Large intestine (tissue), 3 donors: ENCODE data around the gene CAMK1G. TPM values are rescaled to one million over a fixed set of nuclear protein-coding genes. Genes with fewer than 3 reads are reported as not detected.

Experiments used
- DNase-seq, 2 donors: peaks; one replicate each; pipeline versions ENCODE4 v3.0.0 to v3.0.0-alpha.2; 2013
- H3K27ac ChIP-seq: one replicate; pipeline ENCODE4 v1.5.1; 2013; ENCODE audit warnings: low read length
- H3K27me3 ChIP-seq: 2 replicates; pipeline ENCODE4 v1.6.1; 2013; ENCODE audit warnings: low read length; ENCODE audit not compliant: control insufficient read depth, insufficient read depth
- H3K36me3 ChIP-seq: 2 replicates; pipeline ENCODE4 v1.6.1; 2013; ENCODE audit warnings: low read length; ENCODE audit not compliant: control insufficient read depth, insufficient read depth
- H3K4me1 ChIP-seq: one replicate; pipeline ENCODE4 v1.6.1; 2013; ENCODE audit warnings: low read length; ENCODE audit not compliant: control insufficient read depth, insufficient read depth
- H3K4me3 ChIP-seq: one replicate; pipeline ENCODE4 v1.5.1; 2013; ENCODE audit warnings: low read length
- H3K9me3 ChIP-seq: one replicate; pipeline ENCODE4 v1.6.1; 2013; ENCODE audit warnings: mild to moderate bottlenecking, low read depth, low read length, moderate library complexity; ENCODE audit not compliant: control insufficient read depth
- WGBS: methylation state at CpG from one replicate; pipeline ENCODE4 v1.1.5; 2013; ENCODE audit warnings: low lambda C conversion rate; ENCODE audit not compliant: insufficient coverage; 5-methylcytosine and 5-hydroxymethylcytosine counted together
- polyA plus RNA-seq: library from polyadenylated mRNA; unstranded; fragments of 120-200 nt; gene quantifications from one replicate; pipeline ENCODE4 v1.2.1, GENCODE V29; 2013

The CAMK1G gene
- polyA plus RNA-seq, 1 donor = 0.63 TPM

DNA sequence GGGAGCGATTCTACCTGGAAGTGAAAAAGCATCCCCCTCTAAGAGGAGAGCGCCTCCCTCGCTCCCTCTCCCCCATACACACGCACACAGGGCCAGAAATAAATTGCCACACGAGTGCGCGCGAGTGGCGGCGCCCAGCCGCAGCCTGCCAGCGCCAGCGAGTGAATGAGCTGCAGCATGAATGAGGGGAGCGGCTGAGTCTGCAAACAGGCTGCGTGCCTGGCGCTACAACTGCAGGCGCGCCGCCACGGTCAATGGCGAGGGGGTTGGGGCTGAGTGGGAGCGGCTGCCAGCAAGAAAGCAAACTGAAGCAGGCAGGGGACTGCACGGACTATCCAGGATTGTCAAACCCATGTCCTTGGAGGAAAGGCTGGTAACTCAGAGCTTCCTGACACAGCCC is 2.2 kb downstream of the CAMK1G start:
- Histone ChIP-seq H3K9me3 (no peaks in the 10 kb centered on the region), H3K27me3 (peaks cover 48% of the 10 kb centered on the region), H3K4me3 (no peak overlapping the region), H3K36me3 (no peaks in the 10 kb centered on the region), H3K4me1 (peaks cover 8% of the 10 kb centered on the region), H3K27ac (no peak overlapping the region)
- WGBS = no CpG with 5 or more reads among the region's 23 CpGs
- DNase-seq = peak; percentile 47 to 68

DNA sequence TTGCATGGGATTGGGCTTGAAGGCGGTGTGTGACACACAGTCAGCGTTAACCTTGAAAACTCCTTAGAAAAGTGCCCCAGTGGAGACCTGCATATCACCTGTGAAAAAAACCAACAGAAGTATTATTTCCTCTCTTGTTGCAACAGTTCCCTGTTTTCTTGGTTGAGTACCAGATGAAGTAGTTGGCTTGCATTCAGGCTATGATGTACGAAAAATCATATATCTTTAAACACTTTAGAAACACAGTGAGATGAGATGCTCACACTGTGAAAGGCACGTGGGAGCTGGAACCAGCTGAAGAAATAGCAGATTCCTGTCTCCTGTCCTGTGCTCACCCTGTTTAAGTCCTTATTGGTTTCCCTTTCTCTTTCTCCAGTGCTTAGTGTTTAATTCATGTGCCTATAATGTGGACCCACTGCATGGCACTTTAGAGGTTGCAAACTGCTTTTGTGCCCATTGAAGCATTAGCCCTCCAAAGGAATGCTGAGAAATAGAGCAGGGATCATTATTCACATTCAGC is 2.8 kb downstream of the CAMK1G start:
- H3K9me3 ChIP-seq = no peaks in the 10 kb centered on the region
- H3K4me1 ChIP-seq = peaks cover 8% of the 10 kb centered on the region
- no peak overlapping the region for H3K4me3 ChIP-seq
- no peak for DNase-seq
- no CpG with 5 or more reads among the region's 4 CpGs for WGBS
- no peaks in the 10 kb centered on the region for H3K36me3 ChIP-seq
- H3K27me3 ChIP-seq = peaks cover 48% of the 10 kb centered on the region
- H3K27ac ChIP-seq = no peak overlapping the region

DNA sequence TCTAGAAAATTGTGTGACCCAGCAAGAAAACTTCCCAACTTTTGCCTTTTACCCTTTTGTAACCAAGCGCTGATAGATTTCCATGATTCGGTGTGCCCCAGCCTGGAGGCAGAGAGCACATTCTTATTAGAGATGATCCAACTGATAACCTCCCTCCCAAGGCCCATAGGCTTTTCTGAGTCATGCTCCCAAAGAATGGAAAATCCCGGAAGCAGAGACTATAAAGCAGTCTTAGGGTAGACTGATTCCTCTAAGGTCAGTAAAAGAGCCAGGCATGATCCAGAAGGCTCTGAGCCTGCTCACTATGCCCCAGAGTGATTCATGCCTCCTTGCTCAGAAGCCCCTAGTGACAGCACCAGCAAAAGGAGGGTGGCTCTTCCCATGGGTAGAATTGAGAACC is 4.3 kb downstream of the CAMK1G start:
- H3K4me1 ChIP-seq = peaks cover 8% of the 10 kb centered on the region
- no peak overlapping the region for H3K27ac ChIP-seq
- H3K27me3 ChIP-seq = peaks cover 36% of the 10 kb centered on the region
- DNase-seq = no peak
- no CpG with 5 or more reads among the region's 3 CpGs for WGBS
- no peaks in the 10 kb centered on the region for H3K36me3 ChIP-seq
- H3K9me3 ChIP-seq = no peaks in the 10 kb centered on the region
- no peak overlapping the region for H3K4me3 ChIP-seq

DNA sequence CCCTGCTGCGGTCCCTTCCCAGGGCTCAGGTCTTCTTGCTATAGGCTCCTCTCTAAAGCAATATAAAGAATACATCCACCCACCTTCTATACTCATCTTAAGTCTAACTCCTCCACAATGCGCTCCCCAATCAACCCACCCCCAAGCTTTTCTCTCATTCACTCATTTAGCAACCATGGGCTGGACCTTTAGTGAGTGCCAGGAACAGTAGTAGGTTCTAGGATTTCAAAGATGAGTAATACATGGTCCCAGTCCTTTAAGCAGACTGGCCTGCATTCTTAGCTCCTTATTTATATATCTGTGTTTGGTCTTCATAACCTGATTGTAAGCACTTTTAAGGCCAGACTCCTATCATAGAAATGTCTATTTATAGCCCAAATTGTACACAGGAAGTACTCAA is 5.9 kb downstream of the CAMK1G start:
- Histone ChIP-seq H3K4me3 (no peak overlapping the region), H3K36me3 (no peaks in the 10 kb centered on the region), H3K27ac (no peak overlapping the region), H3K9me3 (no peaks in the 10 kb centered on the region), H3K27me3 (peaks cover 20% of the 10 kb centered on the region), H3K4me1 (peaks cover 8% of the 10 kb centered on the region)
- WGBS = no CpG with 5 or more reads among the region's 2 CpGs
- DNase-seq = no peak

DNA sequence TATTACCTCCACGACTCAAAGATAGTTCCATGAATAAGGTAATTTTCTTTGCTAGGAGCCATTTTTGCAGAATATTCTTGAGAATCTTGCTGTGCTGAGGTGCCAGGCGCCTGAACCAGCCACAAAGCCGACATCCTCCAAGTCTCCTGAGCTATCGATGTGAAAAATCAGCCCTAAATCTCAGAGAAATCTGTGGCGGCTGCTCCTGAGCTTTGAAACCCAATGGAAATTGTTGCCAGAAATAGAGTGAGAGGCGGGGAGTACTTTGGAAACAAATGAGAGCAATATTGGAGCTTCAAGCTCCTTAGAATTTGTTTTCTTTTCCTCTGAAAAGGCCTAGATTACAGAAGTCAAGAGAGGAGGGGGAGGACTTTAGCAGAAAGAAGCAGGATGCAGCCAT is 6.3 kb downstream of the CAMK1G start:
- H3K4me3 ChIP-seq = no peak overlapping the region
- H3K4me1 ChIP-seq = peaks cover 8% of the 10 kb centered on the region
- H3K27me3 ChIP-seq = peaks cover 17% of the 10 kb centered on the region
- H3K9me3 ChIP-seq = no peaks in the 10 kb centered on the region
- WGBS = 83% methylated on average over 4 of the region's 6 CpGs
- H3K27ac ChIP-seq = no peak overlapping the region
- no peaks in the 10 kb centered on the region for H3K36me3 ChIP-seq
- no peak for DNase-seq

DNA sequence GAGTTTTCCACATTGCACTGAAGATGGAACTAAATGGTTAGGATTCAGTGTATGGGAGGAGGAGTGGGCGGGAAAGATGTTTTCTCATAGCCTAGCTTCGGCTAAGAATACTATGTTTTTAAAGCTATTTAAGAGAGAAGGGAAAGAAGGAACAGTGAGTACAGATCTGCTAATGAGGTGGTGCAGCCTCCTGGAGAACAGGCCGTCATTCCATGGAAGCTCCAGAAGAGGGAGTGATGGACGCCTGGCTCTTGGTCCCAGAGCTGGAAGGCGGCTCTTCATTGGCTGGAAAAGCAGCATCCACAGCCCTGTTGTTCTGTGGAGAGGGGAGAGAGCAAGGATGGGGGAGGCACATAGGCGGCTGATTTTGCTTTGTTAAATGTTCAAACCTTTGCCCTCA is 6.9 kb downstream of the CAMK1G start:
- Histone ChIP-seq H3K9me3 (no peaks in the 10 kb centered on the region), H3K36me3 (no peaks in the 10 kb centered on the region), H3K27me3 (peaks cover 12% of the 10 kb centered on the region), H3K4me1 (peaks cover 8% of the 10 kb centered on the region), H3K27ac (no peak overlapping the region), H3K4me3 (no peak overlapping the region)
- peak in 1 of 2 donors; percentile 11 for DNase-seq
- WGBS = 100% methylated on average over 2 of the region's 6 CpGs

DNA sequence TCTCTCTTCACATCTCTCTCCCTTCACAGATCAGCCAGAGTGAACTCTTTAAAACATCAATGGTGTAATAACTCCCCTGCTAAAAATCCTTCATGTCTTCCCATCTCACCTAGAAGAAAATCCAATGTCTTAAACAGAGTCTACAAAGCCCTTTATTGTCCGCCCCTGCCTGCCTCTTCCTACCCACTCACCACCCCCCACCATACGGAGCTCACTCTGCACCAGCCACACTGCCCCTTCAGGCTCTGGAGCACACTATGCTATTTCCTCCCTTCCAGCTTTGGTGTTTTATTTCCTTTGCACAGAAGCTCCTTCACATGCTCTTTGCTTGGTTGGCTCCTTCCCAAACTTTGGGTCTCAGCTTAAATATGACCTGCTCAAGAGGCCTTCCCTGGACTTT is 10.2 kb downstream of the CAMK1G start:
- no peaks in the 10 kb centered on the region for H3K9me3 ChIP-seq
- H3K4me3 ChIP-seq = no peak overlapping the region
- WGBS = no CpG with 5 or more reads among the region's 2 CpGs
- H3K27me3 ChIP-seq = peaks cover 7% of the 10 kb centered on the region
- H3K4me1 ChIP-seq = no peaks in the 10 kb centered on the region
- H3K36me3 ChIP-seq = no peaks in the 10 kb centered on the region
- H3K27ac ChIP-seq = no peak overlapping the region
- no peak for DNase-seq

DNA sequence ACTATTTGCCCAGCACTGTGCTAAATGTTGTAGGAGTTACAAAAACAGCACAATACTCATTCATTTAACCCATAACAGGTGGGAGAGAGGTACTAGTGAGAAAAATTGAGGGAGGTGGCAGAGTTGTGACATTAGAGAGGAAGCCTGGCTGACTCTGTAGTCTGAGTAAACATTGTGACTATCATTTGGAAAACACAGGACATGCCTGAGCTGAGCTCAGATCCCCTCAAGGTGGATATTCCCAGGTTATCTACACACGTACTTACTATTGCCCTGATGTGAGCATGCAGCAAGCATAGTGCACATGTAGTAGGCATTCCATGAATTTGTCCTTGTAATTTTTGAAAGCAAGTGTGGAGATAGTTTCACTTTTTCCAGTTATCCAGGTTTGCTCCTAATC is 10.9 kb downstream of the CAMK1G start:
- WGBS = no CpG with 5 or more reads among the region's 1 CpG
- H3K4me1 ChIP-seq = no peaks in the 10 kb centered on the region
- no peak overlapping the region for H3K27ac ChIP-seq
- peaks cover 7% of the 10 kb centered on the region for H3K27me3 ChIP-seq
- H3K9me3 ChIP-seq = no peaks in the 10 kb centered on the region
- no peaks in the 10 kb centered on the region for H3K36me3 ChIP-seq
- H3K4me3 ChIP-seq = no peak overlapping the region
- DNase-seq = no peak

DNA sequence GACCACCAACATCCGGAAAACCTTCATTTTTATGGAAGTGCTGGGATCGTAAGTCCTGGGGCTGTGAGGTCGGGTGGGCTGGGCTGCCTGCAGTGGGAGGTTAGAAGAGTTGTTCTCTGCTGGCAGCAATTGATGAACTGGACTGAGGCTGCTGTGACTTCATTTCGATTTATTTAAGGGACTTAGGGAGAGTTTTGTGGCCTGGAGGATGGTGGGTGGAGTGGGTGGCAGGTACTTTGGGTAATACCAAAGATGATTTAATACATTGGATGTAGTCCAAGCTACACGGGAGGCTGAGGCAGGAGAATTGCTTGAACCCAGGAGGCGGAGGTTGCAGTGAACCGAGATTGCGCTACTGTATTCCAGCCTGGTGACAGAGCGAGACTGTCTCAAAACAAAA is 11.5 kb downstream of the CAMK1G start:
- Histone ChIP-seq H3K27me3 (peaks cover 10% of the 10 kb centered on the region), H3K36me3 (no peaks in the 10 kb centered on the region), H3K4me3 (no peak overlapping the region), H3K4me1 (no peaks in the 10 kb centered on the region), H3K27ac (no peak overlapping the region), H3K9me3 (no peaks in the 10 kb centered on the region)
- no CpG with 5 or more reads among the region's 9 CpGs for WGBS
- no peak for DNase-seq

DNA sequence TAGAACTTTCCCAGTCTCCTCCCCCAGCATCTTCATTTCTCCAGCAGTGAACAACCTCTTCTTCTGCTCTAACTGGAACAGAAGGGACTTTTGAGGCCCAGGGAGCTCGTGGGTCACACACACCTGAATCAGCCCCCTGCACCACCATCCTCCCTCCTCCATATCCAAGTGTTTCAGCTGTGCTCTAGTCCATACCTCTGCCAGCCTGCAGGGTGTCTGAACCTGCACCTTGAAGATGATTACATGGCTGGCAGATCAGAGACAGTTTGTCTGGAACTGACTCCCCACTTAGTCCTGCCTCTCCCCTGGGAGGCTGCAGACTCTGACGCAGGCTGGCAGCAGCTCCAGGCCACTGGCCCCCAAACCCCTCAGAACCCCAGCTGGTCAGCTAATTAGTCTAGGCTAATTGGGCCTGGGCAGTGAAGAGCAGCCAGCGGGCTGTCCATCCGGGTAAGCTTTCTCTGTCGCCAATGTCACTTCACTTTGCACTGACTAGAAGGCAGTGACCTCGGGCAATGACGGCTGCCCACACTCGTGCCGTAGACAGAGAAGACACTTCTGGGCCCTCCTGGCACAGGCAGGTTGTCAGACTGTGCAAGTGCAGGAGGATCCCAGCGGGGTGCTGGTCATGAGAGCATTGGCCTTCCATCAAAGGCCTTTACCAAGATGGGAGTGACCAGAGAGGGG is 12.2 kb downstream of the CAMK1G start:
- H3K27me3 ChIP-seq = peaks cover 10% of the 10 kb centered on the region
- no peaks in the 10 kb centered on the region for H3K4me1 ChIP-seq
- H3K27ac ChIP-seq = no peak overlapping the region
- no peaks in the 10 kb centered on the region for H3K9me3 ChIP-seq
- DNase-seq = no peak
- no CpG with 5 or more reads among the region's 10 CpGs for WGBS
- no peak overlapping the region for H3K4me3 ChIP-seq
- H3K36me3 ChIP-seq = no peaks in the 10 kb centered on the region

DNA sequence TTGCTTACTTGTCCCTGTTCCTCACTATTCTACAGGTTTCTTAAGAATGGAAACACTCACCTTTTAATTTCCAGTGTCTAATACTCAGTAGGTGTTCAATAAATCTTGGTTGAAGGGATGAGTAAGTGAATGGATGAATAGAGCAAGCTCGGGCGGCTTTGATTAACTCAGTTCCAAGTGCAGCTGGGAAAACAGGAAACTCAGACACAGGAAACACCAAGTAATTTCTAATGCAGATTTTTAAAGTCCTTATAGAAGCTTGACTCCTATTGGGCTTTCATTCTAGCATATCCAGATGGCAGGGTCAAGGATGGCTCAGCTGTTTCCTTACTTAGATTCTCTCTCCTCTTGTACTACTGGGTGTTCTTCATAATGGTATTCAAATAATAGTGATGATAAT is 14.0 kb downstream of the CAMK1G start:
- no peaks in the 10 kb centered on the region for H3K4me1 ChIP-seq
- no peaks in the 10 kb centered on the region for H3K9me3 ChIP-seq
- WGBS = no CpG with 5 or more reads among the region's 2 CpGs
- no peak overlapping the region for H3K4me3 ChIP-seq
- no peak overlapping the region for H3K27ac ChIP-seq
- H3K27me3 ChIP-seq = peaks cover 10% of the 10 kb centered on the region
- no peak for DNase-seq
- H3K36me3 ChIP-seq = no peaks in the 10 kb centered on the region
